Dermis blood vessel endothelial cell (primary cell): ENCODE measurements around the gene ZIC2. TPM values are rescaled to one million over a fixed set of nuclear protein-coding genes. Genes with fewer than 3 reads are reported as not detected.

Source experiments
- DNase-seq: peaks from one replicate; pipeline ENCODE4 v3.0.0; 2010
- total RNA-seq: library from RNA; depleted of rRNA; stranded (reverse); fragments of >200 nt; gene quantifications from 2 replicates; pipeline ENCODE4 v1.2.3, GENCODE V29; 2014

Gene ZIC2
- total RNA-seq, 1 donor from 2014 or later: not detected

DNA sequence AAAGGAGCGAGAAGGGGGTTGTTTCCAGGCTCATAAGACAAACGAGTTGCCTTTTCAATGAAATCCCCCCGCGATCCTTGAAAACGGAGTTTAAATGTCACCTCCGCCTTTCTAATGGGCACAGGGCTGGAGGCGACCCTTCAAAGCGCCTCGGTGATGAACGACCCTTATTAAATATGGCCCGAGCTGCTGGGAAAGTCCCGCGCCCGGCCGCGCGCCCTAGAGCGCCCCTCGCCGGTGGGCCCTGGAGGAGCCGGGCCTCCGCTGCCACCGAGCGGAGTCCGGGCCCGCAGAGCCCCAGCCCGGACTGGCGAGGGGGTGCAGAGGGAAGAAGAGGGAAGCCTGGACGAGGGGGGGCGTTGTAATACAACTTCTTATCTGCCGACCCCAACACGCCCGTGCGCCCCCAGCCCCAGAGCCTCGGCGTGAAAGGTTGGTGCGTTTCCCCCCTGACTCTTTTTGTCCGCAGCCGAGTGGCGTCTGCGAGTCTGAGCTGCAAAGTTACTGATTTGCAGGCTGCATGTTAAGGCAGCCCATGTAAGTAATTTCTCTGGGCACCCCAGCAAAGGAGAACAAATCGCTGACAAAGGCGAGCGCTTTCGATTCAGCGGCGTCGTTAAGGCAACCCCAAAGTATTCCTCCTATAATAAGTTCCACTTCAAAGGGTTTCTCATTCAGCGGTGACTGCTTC lies 21.9 kb upstream of the ZIC2 start:
- no peak for DNase-seq

DNA sequence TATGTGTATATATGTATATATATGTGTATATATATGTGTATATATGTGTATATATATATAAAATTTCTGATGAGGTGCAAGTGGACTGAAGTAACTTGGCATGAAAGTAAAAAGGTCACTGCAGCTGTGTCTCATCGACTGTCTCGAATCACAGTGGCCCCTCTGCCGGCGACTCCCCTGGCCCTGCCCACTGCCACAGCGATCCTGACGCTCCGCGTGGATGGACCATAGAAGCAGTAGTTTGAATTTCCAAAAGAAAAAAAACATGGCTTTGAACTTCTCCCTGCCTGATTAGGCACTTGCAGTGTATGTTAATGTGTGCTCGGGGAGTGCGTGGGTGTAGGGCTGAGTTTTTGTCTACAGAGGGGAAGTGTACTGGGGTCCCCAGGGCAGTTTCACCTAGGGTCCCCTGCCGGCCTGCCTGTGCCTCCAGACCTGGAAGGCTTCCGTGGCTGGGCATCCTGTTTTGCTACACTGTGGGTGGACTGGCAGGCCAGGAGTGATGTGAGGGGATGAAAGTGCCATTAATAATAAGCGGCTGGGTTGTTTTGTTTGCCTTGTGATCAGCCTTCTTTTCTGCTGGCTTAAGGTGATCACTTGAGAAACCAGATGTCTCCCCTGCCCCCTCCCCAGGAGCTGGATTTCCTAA lies 20.8 kb upstream of the ZIC2 start:
- DNase-seq: no peak

- DNase-seq: no peak
Observed at GRCh38 chr13:99961636-99962035, 19.9 kb upstream of the ZIC2 start.

DNA sequence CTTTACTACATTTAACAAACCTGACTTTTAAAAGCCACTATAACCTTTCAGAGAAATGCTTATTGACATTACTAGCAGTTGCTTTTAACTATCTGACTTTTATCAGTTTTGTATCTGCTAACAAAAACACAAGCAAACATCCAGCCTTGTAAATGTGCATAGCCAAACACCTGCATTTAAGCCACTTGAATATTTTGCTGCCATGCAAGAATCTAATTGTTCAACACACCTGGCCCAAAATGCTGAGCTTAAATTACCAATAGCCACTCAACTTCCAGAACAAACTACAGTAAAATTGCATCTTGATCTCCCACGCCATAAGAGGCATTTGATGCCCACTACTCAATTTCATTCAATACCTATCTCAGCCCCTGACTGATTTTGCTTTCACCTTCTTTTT lies 19.3 kb upstream of the ZIC2 start:
- no peak for DNase-seq

GRCh38 chr13:99963816-99964339 lies 17.7 kb upstream of the ZIC2 start:
- no peak for DNase-seq

DNA sequence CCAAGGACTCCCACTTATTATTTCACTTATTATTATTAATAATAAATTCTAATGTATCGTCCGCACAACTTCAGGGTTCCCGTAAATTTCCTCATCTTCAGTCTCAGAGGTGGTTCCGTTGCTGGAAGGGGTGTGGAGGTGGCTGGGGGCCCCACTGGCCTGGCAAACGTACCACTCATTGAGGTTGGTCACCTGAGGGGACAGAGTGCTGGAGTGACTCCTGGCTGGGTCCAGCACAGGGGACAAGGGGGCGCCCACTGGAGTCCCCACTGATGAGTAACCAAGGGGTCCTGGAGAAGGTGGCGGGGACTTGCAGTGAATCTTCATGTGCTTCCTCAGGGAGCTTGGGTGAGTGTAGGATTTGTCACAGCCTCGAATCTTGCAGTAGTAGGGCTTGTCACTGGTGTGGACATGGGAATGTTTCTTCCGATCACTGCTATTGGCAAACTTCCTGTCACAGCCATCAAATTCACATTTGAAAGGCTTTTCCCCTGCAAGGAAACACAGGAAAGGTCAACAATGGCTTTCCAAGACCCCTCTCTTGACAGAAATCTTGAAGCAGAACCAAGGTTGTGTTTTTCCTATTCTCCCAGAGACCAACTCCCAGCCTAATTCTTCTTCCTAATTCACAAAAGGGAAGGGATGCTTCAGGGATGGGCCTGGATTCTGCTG lies 16.1 kb upstream of the ZIC2 start:
- DNase-seq: no peak

GRCh38 chr13:99966064-99966805 lies 15.3 kb upstream of the ZIC2 start:
- no peak for DNase-seq

DNA sequence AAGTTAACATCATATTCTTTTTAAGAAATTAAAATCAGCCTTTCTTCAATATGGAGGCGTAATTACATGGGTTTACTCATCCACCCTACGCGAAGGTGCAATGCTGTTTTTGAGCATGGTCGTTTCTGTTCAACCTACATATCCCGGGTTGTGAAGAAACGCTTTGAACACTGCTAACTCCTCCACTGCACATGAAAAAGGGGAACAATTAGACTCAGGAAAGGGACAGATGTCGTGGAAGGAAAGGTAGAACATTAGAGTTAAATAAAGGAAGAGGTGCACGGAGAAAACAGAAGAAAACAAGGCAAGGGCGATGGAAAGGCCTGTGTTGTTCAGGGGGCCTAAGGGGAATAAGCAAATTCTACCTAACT lies 14.1 kb upstream of the ZIC2 start:
- DNase-seq: no peak

- no peak for DNase-seq
Observed at GRCh38 chr13:99967869-99968520, 13.6 kb upstream of the ZIC2 start.

- DNase-seq: no peak
Observed at GRCh38 chr13:99968521-99969452, 12.8 kb upstream of the ZIC2 start.

GRCh38 chr13:99969453-99969918 lies 12.1 kb upstream of the ZIC2 start:
- no peak for DNase-seq

DNA sequence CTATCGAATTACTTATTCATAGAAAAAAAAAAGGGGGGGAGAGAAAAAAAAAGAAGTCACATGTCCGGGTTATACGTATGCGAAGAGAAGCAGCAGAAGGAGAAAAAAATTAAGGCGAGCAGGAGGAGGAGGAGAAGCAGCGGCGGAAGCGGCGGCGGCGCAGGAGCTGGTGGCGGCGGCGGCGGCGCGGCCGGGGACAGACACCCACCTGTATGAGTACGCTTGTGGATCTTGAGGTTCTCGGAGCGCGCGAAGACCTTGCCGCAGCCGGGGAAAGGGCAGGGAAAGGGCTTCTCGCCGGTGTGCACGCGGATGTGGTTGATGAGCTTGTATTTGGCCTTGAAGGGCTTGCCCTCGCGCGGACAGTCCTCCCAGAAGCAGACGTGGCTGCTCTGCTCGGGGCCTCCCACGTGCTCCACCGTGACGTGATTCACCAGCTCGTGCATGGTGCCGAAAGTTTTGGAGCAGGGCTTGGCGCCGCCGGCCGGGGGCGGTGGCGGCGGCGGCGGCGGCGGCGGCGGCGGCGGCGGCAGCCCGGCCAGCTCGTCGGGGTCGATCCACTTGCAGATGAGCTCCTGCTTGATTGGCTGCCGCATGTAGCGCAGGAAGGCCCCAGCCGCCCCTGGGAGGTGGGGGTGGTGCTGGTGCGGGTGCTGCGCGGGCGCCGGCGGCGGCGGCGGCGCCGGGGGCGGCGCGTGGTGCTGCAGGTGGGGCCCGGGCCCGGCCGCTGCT lies 11.5 kb upstream of the ZIC2 start:
- no peak for DNase-seq

DNA sequence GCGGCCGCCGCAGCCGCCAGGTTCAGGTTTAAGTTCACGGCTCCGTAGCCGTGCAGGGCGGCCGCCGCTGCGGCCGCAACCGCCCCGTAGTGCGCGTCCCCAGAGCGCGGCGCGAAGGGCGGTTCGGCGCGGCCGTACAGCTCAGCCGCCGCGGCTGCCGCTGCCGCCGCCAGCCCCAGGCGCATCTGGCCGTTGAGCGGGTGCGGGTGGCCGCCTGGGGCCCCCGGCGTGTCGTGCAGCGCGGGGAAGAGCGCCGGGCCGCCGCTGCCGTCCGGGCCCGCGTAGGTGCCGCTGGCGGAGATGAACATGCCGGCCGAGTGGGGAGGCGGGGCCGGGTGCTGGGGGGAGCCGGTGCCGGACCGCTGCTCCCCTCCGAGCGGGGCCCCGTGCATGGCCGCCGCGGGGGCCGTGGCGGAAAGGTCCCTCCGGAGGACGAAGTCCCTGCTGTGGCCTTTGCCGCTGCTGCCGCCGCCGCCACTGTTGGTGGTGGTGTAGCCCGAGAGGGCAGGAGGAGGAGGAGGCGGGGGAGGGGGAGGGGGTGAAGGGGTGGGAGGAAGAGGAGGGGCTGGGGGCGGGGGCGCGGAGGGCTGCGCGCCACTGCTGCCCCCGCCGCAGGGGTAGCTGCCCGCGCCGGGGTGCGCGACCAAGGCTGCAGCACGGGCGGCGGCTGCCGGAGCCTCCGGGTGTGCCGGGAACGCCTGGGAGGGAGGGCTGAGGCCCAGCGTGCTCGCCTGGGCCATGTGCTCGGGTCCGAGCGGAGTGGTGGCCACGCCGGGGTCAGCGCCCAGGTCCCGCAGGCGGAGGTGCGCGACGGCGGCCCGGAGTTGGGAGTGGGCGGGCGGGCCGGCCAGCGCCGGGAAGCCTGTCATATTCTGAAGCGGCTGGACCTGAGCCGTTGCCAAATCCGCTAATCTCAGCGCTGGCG lies 10.7 kb upstream of the ZIC2 start:
- DNase-seq: no peak

DNA sequence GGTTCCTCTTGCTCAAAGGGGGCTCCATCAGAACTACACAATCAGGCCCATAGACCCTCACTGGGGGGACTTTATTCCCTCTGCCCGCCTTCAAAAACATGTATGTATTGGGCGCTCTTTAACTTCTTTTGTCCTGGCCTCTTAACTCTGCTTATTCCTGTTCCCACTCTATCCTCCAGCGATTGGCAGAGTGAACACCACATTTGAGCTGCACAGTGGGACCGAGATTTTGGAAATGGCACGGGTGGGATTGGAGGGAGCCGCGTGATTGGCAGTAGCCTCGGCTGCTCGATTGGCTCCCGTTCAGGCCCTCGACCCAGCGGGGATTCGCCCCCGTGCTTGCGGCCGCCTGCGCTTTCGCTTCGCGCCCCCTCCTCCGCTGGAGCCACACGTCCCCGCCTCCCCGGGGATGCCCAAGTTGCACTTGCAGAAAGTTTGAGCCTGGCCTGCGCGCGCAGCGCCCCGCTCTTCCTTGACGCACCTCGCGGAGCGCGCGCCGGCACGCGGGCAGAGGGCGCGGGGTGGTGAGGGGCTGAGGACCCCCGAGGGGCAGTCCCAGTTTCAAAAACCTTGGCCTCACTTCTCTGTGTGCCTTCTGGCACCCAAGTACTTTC lies 9.9 kb upstream of the ZIC2 start, which contains the start of gene ZIC5:
Gene ZIC5, minus strand, starts transcription at position 192 of the 614 bp plus-strand sequence. Its CDS starts 164 bp downstream, at position 28.
- DNase-seq: no peak

- DNase-seq: no peak
Observed at GRCh38 chr13:99972190-99972731, 9.3 kb upstream of the ZIC2 start.

DNA sequence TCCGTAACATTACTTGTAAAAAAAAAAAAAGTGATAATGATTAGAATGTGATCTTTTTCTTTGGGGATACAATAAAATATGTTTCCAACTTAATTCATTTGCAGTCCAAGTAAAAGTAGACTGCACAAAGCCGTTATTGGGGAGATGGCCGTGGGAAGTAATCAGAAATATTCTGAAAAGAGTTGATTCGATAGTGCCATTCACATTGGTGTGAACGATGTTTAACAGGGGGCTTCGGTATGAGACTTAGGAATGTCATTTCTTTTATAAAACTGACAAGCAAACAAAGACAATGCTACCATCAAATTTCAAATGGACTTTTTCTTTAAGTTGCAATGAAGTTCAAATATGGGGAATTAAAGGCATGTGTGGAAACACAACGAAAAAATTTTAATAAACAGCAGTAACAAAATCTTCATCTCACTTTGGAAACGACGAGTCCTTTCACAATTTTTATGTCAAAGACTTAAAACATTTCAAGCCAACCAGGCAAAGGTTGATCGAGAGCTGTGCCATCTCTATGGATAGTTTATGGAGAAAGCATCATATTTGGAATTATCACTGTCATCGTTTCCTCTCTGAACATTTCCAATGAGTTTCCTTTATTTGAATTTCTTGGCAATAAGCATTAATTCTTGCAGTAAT lies 8.3 kb upstream of the ZIC2 start:
- DNase-seq: no peak

DNA sequence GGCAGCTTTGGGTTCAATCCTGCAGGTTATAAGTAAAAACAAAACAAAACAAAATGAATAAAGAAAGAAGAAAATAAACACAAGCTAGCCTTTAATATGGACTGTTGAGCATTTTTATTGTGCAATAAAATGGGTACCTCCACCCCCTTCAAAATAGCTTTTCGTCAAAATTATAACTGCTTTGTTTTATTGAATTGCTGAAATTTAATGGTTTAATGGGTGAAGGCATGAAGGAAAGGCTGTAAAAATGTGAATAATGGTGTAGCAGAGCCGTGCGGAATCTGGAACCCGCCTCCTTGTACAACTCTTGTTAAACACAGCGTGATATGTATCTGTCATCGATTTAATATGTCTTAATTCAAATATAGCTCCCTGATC lies 7.8 kb upstream of the ZIC2 start:
- DNase-seq: no peak
